Type B pancreatic cell (in vitro differentiated cells): Measurements from ENCODE around the gene BCL2L13. TPM values are rescaled to one million over a fixed set of nuclear protein-coding genes. Genes with fewer than 3 reads are reported as not detected.

Experiments used
- DNase-seq: peaks from one replicate; pipeline ENCODE4 v3.0.0; 2021; ENCODE audit warnings: mixed read lengths; ENCODE audit not compliant: unreplicated experiment; ENCODE audit errors: extremely low spot score
- H3K27ac Mint-ChIP-seq: 2 replicates; pipeline ENCODE4 v1.8.0; 2021; ENCODE audit warnings: mild to moderate bottlenecking, mixed read lengths
- H3K27me3 Mint-ChIP-seq: 2 replicates; pipeline ENCODE4 v1.8.0; 2021; ENCODE audit warnings: mixed read lengths
- H3K36me3 Mint-ChIP-seq: 2 replicates; pipeline ENCODE4 v1.8.0; 2021; ENCODE audit warnings: mixed read lengths
- H3K4me1 Mint-ChIP-seq: one replicate; pipeline ENCODE4 v1.8.0; 2021; ENCODE audit warnings: mixed read lengths; ENCODE audit not compliant: unreplicated experiment
- H3K4me3 Mint-ChIP-seq: 2 replicates; pipeline ENCODE4 v1.8.0; 2021; ENCODE audit warnings: mild to moderate bottlenecking, mixed read lengths
- H3K9me3 Mint-ChIP-seq: 2 replicates; pipeline ENCODE4 v1.8.0; 2021; ENCODE audit warnings: mixed read lengths
- total RNA-seq: library from RNA; stranded (reverse); gene quantifications from 2 replicates; pipeline ENCODE4 v1.2.1, GENCODE V29; 2021; ENCODE audit warnings: low replicate concordance
- TF ChIP-seq, protein P1 (sequence below): fragments of 200-600 bp; sonication (generic); conservative IDR thresholded peaks from 2 replicates; pipeline ENCODE4 v1.5.0; 2021; ENCODE audit warnings: antibody characterized with exemption, mild to moderate bottlenecking

Gene BCL2L13
- total RNA-seq, 1 donor from 2014 or later: 32.5 TPM

DNA sequence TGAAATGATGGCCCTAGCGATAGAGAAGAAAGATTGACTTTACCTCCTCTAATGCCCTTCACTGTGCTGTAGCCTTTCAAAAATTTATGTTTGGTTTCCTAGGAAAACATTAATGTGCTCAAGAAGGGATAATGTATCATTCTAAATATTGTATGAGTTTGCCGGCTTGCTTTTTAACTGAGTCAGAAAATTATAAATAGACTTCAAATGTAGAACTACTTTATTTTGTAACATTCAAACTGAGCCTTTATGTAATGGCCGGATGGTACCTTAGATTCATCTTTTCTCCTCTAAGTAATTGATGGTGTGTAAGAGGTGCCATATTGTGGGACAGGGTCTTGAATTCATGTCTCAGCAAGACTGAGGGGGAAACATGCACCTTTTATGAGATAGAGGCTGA, 78.0 kb downstream of the BCL2L13 start:
- DNase-seq: no peak
- H3K4me1 Mint-ChIP-seq: no peaks in the 10 kb centered on the region
- no peak overlapping the region for H3K27ac Mint-ChIP-seq
- H3K36me3 Mint-ChIP-seq: peaks cover 10% of the 10 kb centered on the region
- no peaks in the 10 kb centered on the region for H3K9me3 Mint-ChIP-seq
- TF ChIP-seq, protein P1, sequence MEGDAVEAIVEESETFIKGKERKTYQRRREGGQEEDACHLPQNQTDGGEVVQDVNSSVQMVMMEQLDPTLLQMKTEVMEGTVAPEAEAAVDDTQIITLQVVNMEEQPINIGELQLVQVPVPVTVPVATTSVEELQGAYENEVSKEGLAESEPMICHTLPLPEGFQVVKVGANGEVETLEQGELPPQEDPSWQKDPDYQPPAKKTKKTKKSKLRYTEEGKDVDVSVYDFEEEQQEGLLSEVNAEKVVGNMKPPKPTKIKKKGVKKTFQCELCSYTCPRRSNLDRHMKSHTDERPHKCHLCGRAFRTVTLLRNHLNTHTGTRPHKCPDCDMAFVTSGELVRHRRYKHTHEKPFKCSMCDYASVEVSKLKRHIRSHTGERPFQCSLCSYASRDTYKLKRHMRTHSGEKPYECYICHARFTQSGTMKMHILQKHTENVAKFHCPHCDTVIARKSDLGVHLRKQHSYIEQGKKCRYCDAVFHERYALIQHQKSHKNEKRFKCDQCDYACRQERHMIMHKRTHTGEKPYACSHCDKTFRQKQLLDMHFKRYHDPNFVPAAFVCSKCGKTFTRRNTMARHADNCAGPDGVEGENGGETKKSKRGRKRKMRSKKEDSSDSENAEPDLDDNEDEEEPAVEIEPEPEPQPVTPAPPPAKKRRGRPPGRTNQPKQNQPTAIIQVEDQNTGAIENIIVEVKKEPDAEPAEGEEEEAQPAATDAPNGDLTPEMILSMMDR: no peak
- H3K4me3 Mint-ChIP-seq: no peak overlapping the region
- H3K27me3 Mint-ChIP-seq: no peaks in the 10 kb centered on the region

DNA sequence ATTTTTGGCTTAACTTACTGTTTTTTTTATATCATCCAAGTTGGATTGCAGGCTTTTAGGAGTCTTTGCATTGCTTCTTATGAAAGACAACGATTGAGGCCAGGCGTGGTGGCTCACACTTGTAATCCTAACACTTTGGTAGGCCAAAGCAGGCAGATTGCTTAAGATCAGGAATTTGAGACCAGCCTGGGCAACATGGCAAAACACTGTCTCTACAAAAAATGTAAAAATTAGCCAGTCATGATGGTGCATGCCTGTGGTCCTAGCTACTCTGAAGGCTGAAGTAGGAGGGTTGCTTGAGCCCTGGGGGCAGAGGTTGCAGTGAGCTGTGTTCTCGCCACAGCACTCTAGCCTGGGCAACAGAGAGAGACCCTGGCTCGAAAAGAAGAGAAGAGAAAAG, 79.2 kb downstream of the BCL2L13 start:
- H3K9me3 Mint-ChIP-seq: no peaks in the 10 kb centered on the region
- no peak overlapping the region for H3K4me3 Mint-ChIP-seq
- H3K27me3 Mint-ChIP-seq: no peaks in the 10 kb centered on the region
- no peak for DNase-seq
- H3K36me3 Mint-ChIP-seq: peaks cover 8% of the 10 kb centered on the region
- no peaks in the 10 kb centered on the region for H3K4me1 Mint-ChIP-seq
- TF ChIP-seq, protein P1: no peak
- no peak overlapping the region for H3K27ac Mint-ChIP-seq

DNA sequence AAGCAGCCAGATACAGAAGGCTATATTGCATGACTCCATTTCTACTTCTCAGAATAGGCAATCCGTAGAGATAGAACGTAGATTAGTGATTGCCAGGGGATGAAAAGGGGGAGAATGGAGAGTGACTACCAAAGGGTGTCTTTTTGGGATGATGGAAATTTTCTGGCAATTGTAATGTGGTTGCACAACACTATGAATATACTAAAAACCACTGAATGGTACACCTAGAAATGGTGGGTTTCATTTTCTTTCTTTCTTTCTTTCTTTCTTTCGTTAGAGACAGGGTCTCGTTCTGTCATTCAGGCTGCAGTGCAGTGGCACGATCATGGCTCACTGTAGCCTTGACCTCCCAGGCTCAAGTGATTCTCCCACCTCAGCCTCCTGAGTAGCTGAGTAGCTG, 81.4 kb downstream of the BCL2L13 start:
- no peaks in the 10 kb centered on the region for H3K9me3 Mint-ChIP-seq
- TF ChIP-seq, protein P1: no peak
- H3K36me3 Mint-ChIP-seq: peaks cover 3% of the 10 kb centered on the region
- H3K27ac Mint-ChIP-seq: no peak overlapping the region
- H3K4me3 Mint-ChIP-seq: no peak overlapping the region
- DNase-seq: no peak
- no peaks in the 10 kb centered on the region for H3K27me3 Mint-ChIP-seq
- no peaks in the 10 kb centered on the region for H3K4me1 Mint-ChIP-seq

DNA sequence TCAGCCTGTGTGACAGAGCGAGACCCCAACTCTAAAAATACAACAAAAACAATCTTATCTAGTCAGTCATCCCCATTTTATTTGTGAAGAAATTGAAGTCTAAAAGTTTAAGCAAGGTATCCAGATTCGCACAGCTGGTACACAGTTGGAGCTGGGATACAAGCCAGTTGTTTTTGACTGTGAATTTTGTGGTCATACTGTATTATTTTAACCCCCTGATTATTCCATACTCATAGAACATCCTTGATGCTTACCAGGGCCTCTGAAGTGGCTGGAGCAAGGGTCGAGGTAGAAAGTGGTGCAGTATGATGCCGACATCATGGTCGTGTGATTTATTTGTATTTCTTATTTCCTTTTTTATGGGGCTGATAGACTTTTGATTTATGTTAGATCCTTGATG, 85.7 kb downstream of the BCL2L13 start:
- no peaks in the 10 kb centered on the region for H3K27me3 Mint-ChIP-seq
- H3K27ac Mint-ChIP-seq: no peak overlapping the region
- no peaks in the 10 kb centered on the region for H3K9me3 Mint-ChIP-seq
- TF ChIP-seq, protein P1: no peak
- H3K4me1 Mint-ChIP-seq: no peaks in the 10 kb centered on the region
- no peak overlapping the region for H3K4me3 Mint-ChIP-seq
- no peak for DNase-seq
- peaks cover 3% of the 10 kb centered on the region for H3K36me3 Mint-ChIP-seq

DNA sequence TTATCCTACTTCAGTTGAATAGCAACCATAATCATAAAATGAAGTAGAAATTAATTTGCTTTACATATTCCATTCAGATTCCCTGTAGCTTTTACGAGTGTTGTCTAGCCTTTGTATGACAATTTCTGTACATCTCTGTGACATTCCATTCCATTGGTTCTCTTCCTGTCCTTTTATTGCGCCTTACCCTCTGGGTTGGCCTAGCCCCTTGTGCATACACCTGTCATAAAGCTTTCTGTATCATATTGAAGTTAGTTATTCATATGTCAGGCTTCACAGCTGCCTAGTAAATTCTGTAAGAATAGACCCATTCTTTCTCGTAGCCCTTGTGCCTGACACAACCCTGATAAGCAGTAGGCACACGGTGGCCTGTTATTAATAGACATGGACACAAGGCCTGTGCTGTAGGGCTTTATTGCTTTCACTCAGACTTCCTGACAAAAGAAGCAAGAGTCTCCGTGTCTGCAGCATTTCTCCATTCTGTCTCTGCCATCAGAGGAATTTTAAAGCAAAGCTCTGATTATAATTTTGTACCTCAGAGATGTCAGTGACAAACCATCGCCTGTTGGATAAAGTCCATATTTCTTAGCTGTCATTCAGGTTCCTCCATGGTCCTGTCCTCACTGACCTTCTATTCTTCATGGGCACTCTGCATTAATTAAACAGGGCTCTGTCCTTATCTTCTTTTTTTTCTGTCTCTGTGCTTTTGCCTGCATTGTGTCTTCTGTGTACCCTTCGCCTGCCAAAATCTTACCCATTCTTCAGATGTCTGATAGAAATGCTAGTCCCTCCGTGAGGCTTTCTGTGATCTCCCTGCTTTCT, 86.3 kb downstream of the BCL2L13 start:
- TF ChIP-seq, protein P1: no peak
- H3K27me3 Mint-ChIP-seq: no peaks in the 10 kb centered on the region
- peak overlapping the region; percentile 2 for H3K27ac Mint-ChIP-seq
- peaks cover 3% of the 10 kb centered on the region for H3K36me3 Mint-ChIP-seq
- no peaks in the 10 kb centered on the region for H3K9me3 Mint-ChIP-seq
- H3K4me3 Mint-ChIP-seq: no peak overlapping the region
- H3K4me1 Mint-ChIP-seq: no peaks in the 10 kb centered on the region
- no peak for DNase-seq

DNA sequence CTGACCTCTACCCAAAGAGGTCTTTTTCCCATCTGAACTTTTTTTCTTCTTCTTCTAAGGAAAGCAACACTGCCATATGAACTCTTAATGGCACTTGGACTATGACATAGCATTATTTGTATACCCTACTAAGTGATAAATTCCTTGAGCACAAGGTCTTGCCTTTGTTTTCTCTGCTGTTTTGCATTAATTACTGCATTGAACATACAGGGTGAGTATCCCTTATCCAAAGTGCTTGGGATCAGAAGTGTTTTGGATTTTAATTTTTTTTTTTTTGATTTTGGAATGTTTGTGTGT, 86.9 kb downstream of the BCL2L13 start:
- TF ChIP-seq, protein P1: no peak
- peak overlapping the region; percentile 2 for H3K27ac Mint-ChIP-seq
- peaks cover 3% of the 10 kb centered on the region for H3K36me3 Mint-ChIP-seq
- H3K4me1 Mint-ChIP-seq: no peaks in the 10 kb centered on the region
- no peaks in the 10 kb centered on the region for H3K27me3 Mint-ChIP-seq
- H3K9me3 Mint-ChIP-seq: no peaks in the 10 kb centered on the region
- H3K4me3 Mint-ChIP-seq: no peak overlapping the region
- DNase-seq: no peak
